LHCN-M2 (cell line): ENCODE measurements around the gene TOMM22. TPM values are rescaled to one million over a fixed set of nuclear protein-coding genes. Genes with fewer than 3 reads are reported as not detected.
A peak's percentile ranks its signal among the peaks of the same experiment; 100 is the strongest.

Source experiments
- DNase-seq: peaks from one replicate; pipeline ENCODE4 v3.0.0-alpha.2; 2012; ENCODE audit warnings: low read depth
- total RNA-seq: library from RNA; depleted of rRNA; stranded (reverse); fragments of >200 nt; gene quantifications from 2 replicates; pipeline ENCODE4 v1.2.3, GENCODE V29; 2014

The TOMM22 gene
- total RNA-seq, 1 experiment from 2014 or later, result 60.9 TPM

GRCh38 chr22:38696606-38697424 lies 15.1 kb downstream of the TOMM22 start:
- DNase-seq, result peak; percentile 80

GRCh38 chr22:38697425-38698089 lies 15.8 kb downstream of the TOMM22 start:
- peak; percentile 14 for DNase-seq

- DNase-seq, result no peak
Observed at GRCh38 chr22:38698407-38699094, 16.8 kb downstream of the TOMM22 start.

- DNase-seq, result no peak
Observed at GRCh38 chr22:38699143-38699542, 17.4 kb downstream of the TOMM22 start.

GRCh38 chr22:38699784-38700183 lies 18.0 kb downstream of the TOMM22 start:
- DNase-seq, result peak; percentile 57

- DNase-seq, result no peak
Observed at GRCh38 chr22:38700270-38700788, 18.6 kb downstream of the TOMM22 start.

GRCh38 chr22:38700789-38701628 lies 19.3 kb downstream of the TOMM22 start, which contains the start of gene JOSD1:
JOSD1 (minus strand) TSS chr22:38700943; CDS start chr22:38699987, 956 bp downstream.
- peak; percentile 91 for DNase-seq

- DNase-seq, result no peak
Observed at GRCh38 chr22:38704654-38705234, 23.0 kb downstream of the TOMM22 start.

- DNase-seq, result peak; percentile 100
Observed at GRCh38 chr22:38705235-38706100, 23.7 kb downstream of the TOMM22 start, which contains the start of gene GTPBP1. GTPBP1 (plus strand) TSS chr22:38705944; CDS start chr22:38705956, 12 bp downstream.

GRCh38 chr22:38706101-38706900 lies 24.5 kb downstream of the TOMM22 start:
- DNase-seq, result peak; percentile 17

- DNase-seq, result no peak
Observed at GRCh38 chr22:38706901-38707195, 25.1 kb downstream of the TOMM22 start.

GRCh38 chr22:38707346-38707745 lies 25.6 kb downstream of the TOMM22 start:
- peak; percentile 39 for DNase-seq

GRCh38 chr22:38707984-38708383 lies 26.2 kb downstream of the TOMM22 start:
- DNase-seq, result no peak

- DNase-seq, result no peak
Observed at GRCh38 chr22:38709306-38709705, 27.5 kb downstream of the TOMM22 start.

- DNase-seq, result no peak
Observed at GRCh38 chr22:38710351-38710750, 28.6 kb downstream of the TOMM22 start.

- DNase-seq, result no peak
Observed at GRCh38 chr22:38710866-38711265, 29.1 kb downstream of the TOMM22 start.

- DNase-seq, result no peak
Observed at GRCh38 chr22:38712486-38713207, 30.9 kb downstream of the TOMM22 start.

GRCh38 chr22:38713921-38714320 lies 32.2 kb downstream of the TOMM22 start:
- DNase-seq, result no peak
